H9 (cell line): Measurements from ENCODE around the gene HTD2. TPM values are rescaled to one million over a fixed set of nuclear protein-coding genes. Genes with fewer than 3 reads are reported as not detected.

Experiments used
- DNase-seq: peaks from one replicate; pipeline ENCODE4 v3.0.0-alpha.2; 2017
- H2AFZ ChIP-seq: one replicate; pipeline ENCODE4 v1.6.1; 2013; ENCODE audit warnings: mild to moderate bottlenecking, low read length, control low read depth, moderate library complexity
- H2AK5ac ChIP-seq: 2 replicates; pipeline ENCODE4 v1.6.1; 2013; ENCODE audit warnings: low read length, control low read depth, mixed read lengths; ENCODE audit not compliant: insufficient read length
- H2BK120ac ChIP-seq: one replicate; pipeline ENCODE4 v1.6.1; 2013; ENCODE audit warnings: low read depth, mild to moderate bottlenecking, low read length, control low read depth, inconsistent platforms; ENCODE audit not compliant: poor library complexity, severe bottlenecking
- H2BK12ac ChIP-seq: 2 replicates; pipeline ENCODE4 v1.6.1; 2013; ENCODE audit warnings: low read length, control low read depth, mixed read lengths, low read depth; ENCODE audit not compliant: insufficient read length
- H2BK15ac ChIP-seq: 2 replicates; pipeline ENCODE4 v1.6.1; 2013; ENCODE audit warnings: low read depth, low read length, control low read depth
- H2BK20ac ChIP-seq: one replicate; pipeline ENCODE4 v1.6.1; 2013; ENCODE audit warnings: low read depth, mild to moderate bottlenecking, low read length, control low read depth, inconsistent platforms; ENCODE audit not compliant: poor library complexity, severe bottlenecking
- H2BK5ac ChIP-seq: 2 replicates; pipeline ENCODE4 v1.6.1; 2013; ENCODE audit warnings: low read length, control low read depth, mixed read lengths; ENCODE audit not compliant: insufficient read length
- H3K14ac ChIP-seq: 2 replicates; pipeline ENCODE4 v1.6.1; 2013; ENCODE audit warnings: low read length, control low read depth; ENCODE audit not compliant: insufficient read depth
- H3K18ac ChIP-seq: 2 replicates; pipeline ENCODE4 v1.6.1; 2013; ENCODE audit warnings: low read depth, mild to moderate bottlenecking, mixed read lengths, low read length, control low read depth; ENCODE audit not compliant: insufficient read length
- H3K23ac ChIP-seq: 2 replicates; pipeline ENCODE4 v1.6.1; 2013; ENCODE audit warnings: low read length, control low read depth, mixed read lengths, low read depth; ENCODE audit not compliant: insufficient read length
- H3K23me2 ChIP-seq: 2 replicates; pipeline ENCODE4 v1.6.1; 2013; ENCODE audit warnings: low read depth, mild to moderate bottlenecking, mixed read lengths, low read length, control low read depth; ENCODE audit not compliant: insufficient read length, poor library complexity, severe bottlenecking
- H3K27ac ChIP-seq: 2 replicates; pipeline ENCODE4 v1.5.1; 2013; ENCODE audit warnings: low read length, control low read depth, mixed read lengths, low read depth; ENCODE audit not compliant: insufficient read length
- H3K27me3 ChIP-seq: 2 replicates; pipeline ENCODE4 v1.6.1; 2013; ENCODE audit warnings: low read length, control low read depth, inconsistent platforms; ENCODE audit not compliant: insufficient read depth
- H3K4ac ChIP-seq: 2 replicates; pipeline ENCODE4 v1.6.1; 2013; ENCODE audit warnings: low read depth, mild to moderate bottlenecking, control low read depth, inconsistent platforms, low read length, moderate library complexity
- H3K4me1 ChIP-seq: 2 replicates; pipeline ENCODE4 v1.6.1; 2013; ENCODE audit warnings: low read length, control low read depth, inconsistent platforms; ENCODE audit not compliant: insufficient read depth
- H3K4me2 ChIP-seq: 2 replicates; pipeline ENCODE4 v1.6.1; 2013; ENCODE audit warnings: low read length, control low read depth, mixed read lengths; ENCODE audit not compliant: insufficient read length, insufficient read depth
- H3K56ac ChIP-seq: 2 replicates; pipeline ENCODE4 v1.6.1; 2013; ENCODE audit warnings: low read depth, mild to moderate bottlenecking, mixed read lengths, low read length, control low read depth; ENCODE audit not compliant: insufficient read length
- H3K79me1 ChIP-seq: 2 replicates; pipeline ENCODE4 v1.6.1; 2013; ENCODE audit warnings: low read depth, mild to moderate bottlenecking, moderate library complexity, low read length, control low read depth, inconsistent platforms; ENCODE audit not compliant: insufficient read depth, poor library complexity, severe bottlenecking
- H3K79me2 ChIP-seq: 2 replicates; pipeline ENCODE4 v1.6.1; 2013; ENCODE audit warnings: low read length, control low read depth, inconsistent platforms; ENCODE audit not compliant: insufficient read depth
- H3K9ac ChIP-seq: 2 replicates; pipeline ENCODE4 v1.6.1; 2013; ENCODE audit warnings: low read length, control low read depth, mixed read lengths; ENCODE audit not compliant: insufficient read length; ENCODE audit errors: extremely low read depth
- H3K9me3 ChIP-seq: one replicate; pipeline ENCODE4 v1.6.1; 2013; ENCODE audit warnings: low read depth, low read length, inconsistent platforms; ENCODE audit not compliant: control insufficient read depth
- H3T11ph ChIP-seq: one replicate; pipeline ENCODE4 v1.6.1; 2013; ENCODE audit warnings: mild to moderate bottlenecking, low read length, control low read depth, inconsistent platforms
- H4K20me1 ChIP-seq: one replicate; pipeline ENCODE4 v1.6.1; 2013; ENCODE audit not compliant: control insufficient read depth, insufficient read length, insufficient read depth
- H4K5ac ChIP-seq: 2 replicates; pipeline ENCODE4 v1.6.1; 2013; ENCODE audit warnings: low read depth, mild to moderate bottlenecking, mixed read lengths, low read length, control low read depth; ENCODE audit not compliant: insufficient read length
- H4K8ac ChIP-seq: replicated peaks from 2 replicates; pipeline ENCODE4 v1.6.1; 2013; ENCODE audit warnings: low read length, control low read depth, mixed read lengths, low read depth; ENCODE audit not compliant: insufficient read length
- H4K91ac ChIP-seq: 2 replicates; pipeline ENCODE4 v1.6.1; 2013; ENCODE audit warnings: low read depth, mild to moderate bottlenecking, moderate library complexity, mixed read lengths, low read length, control low read depth; ENCODE audit not compliant: insufficient read length
- H3K27ac Mint-ChIP-seq, 3 experiments: 2 replicates in 2 of 3; 3 replicates in 1 of 3; pipeline ENCODE4 v1.8.0; 2020 to 2021; ENCODE audit warnings: mixed read lengths in 3 of 3, mild to moderate bottlenecking in 1 of 3, moderate library complexity in 1 of 3
- H3K27me3 Mint-ChIP-seq: 2 replicates; pipeline ENCODE4 v1.8.0; 2021; ENCODE audit warnings: low read depth, mild to moderate bottlenecking, moderate library complexity, mixed read lengths
- H3K36me3 Mint-ChIP-seq, 3 experiments: 2 replicates in 2 of 3; 3 replicates in 1 of 3; pipeline ENCODE4 v1.8.0; 2020 to 2021; ENCODE audit warnings: low read depth in 3 of 3, mixed read lengths in 3 of 3; ENCODE audit not compliant: insufficient read depth in 1 of 3
- H3K4me1 Mint-ChIP-seq, 2 experiments: 2 replicates each; pipeline ENCODE4 v1.8.0; 2020; ENCODE audit warnings: mixed read lengths in 2 of 2
- H3K4me3 Mint-ChIP-seq, 2 experiments: 2 replicates in 1 of 2; 3 replicates in 1 of 2; pipeline ENCODE4 v1.8.0; 2020 to 2021; ENCODE audit warnings: mild to moderate bottlenecking in 2 of 2, mixed read lengths in 2 of 2, moderate library complexity in 1 of 2
- H3K9me3 Mint-ChIP-seq, 2 experiments: 2 replicates in 1 of 2; 3 replicates in 1 of 2; pipeline ENCODE4 v1.8.0; 2020; ENCODE audit warnings: mild to moderate bottlenecking in 2 of 2, mixed read lengths in 2 of 2, moderate library complexity in 1 of 2
- CTCF ChIP-seq: fragments of 200-600 bp; sonication (generic); conservative IDR thresholded peaks from 3 replicates; pipeline ENCODE4 v1.8.0; 2021; ENCODE audit warnings: antibody characterized with exemption, mild to moderate bottlenecking
- WGBS: extraction: QIAGEN DNeasy Blood & Tissue Kit; methylation state at CpG from one replicate; pipeline ENCODE4 v1.1.7; 2013; ENCODE audit warnings: missing lambda C conversion rate, low lambda C conversion rate, mixed read lengths; ENCODE audit not compliant: insufficient read length; ENCODE audit errors: extremely low coverage; 5-methylcytosine and 5-hydroxymethylcytosine counted together
- total RNA-seq: library from RNA; stranded (reverse); gene quantifications from 2 replicates; pipeline ENCODE4 v1.2.1, GENCODE V29; 2021

HTD2 gene
- total RNA-seq, 1 experiment from 2014 or later, result 13.4 TPM

GRCh38 chr3:58307639-58308215 is 1.4 kb downstream of the HTD2 start:
- no CpG with 5 or more reads among the region's 10 CpGs for WGBS
- Mint-ChIP-seq H3K36me3 (peaks cover 25 to 45% (median 35%) of the 10 kb centered on the region in 3 experiments), H3K27ac (no peak overlapping the region; a peak in 1 of 7 replicates), H3K4me3 (peak overlapping the region; percentile 97 to 99; a peak in 4 of 5 replicates), H3K4me1 (peaks cover 14 to 15% of the 10 kb centered on the region in 2 experiments), H3K27me3 (peaks cover 13% of the 10 kb centered on the region), H3K9me3 (no peaks in the 10 kb centered on the region)
- Histone ChIP-seq H3K79me1 (peaks cover 12% of the 10 kb centered on the region), H3K23ac (no peak overlapping the region), H3K56ac (no peak overlapping the region), H2BK5ac (no peak overlapping the region), H4K8ac (no peak overlapping the region), H3K18ac (no peak overlapping the region), H2BK20ac (no peak overlapping the region), H3K23me2 (peaks cover 6% of the 10 kb centered on the region), H4K5ac (no peak overlapping the region), H3T11ph (no peak overlapping the region), H2AK5ac (no peak overlapping the region), H3K27ac (no peak overlapping the region), H4K20me1 (peaks cover 4% of the 10 kb centered on the region), H3K14ac (no peak overlapping the region; the same call in 1 of the 2 replicates), H3K4me2 (peak overlapping the region; percentile 100), H2BK15ac (no peak overlapping the region), H3K79me2 (peaks cover 25% of the 10 kb centered on the region), H3K27me3 (no peaks in the 10 kb centered on the region), H2BK12ac (no peak overlapping the region), H2AFZ (no peak overlapping the region), H3K9ac (peak overlapping the region; percentile 97), H2BK120ac (no peak overlapping the region), H4K91ac (no peak overlapping the region), H3K9me3 (no peaks in the 10 kb centered on the region), H3K4me1 (no peaks in the 10 kb centered on the region), H3K4ac (no peak overlapping the region)
- TF ChIP-seq CTCF, result peak; percentile 71
- DNase-seq, result no peak
